GM12801 (cell line): ENCODE data around the gene PPP6R2.

Experiments
- CTCF ChIP-seq: IDR thresholded peaks from one replicate; pipeline ENCODE4 v1.5.1; 2011; ENCODE audit warnings: control low read depth; ENCODE audit not compliant: insufficient read length; ENCODE audit errors: extremely low read depth

The PPP6R2 gene

GRCh38 chr22:50420015-50420414 is 76.9 kb downstream of the PPP6R2 start:
- no peak for TF ChIP-seq CTCF

GRCh38 chr22:50420581-50420980 is 77.5 kb downstream of the PPP6R2 start:
- no peak for TF ChIP-seq CTCF

GRCh38 chr22:50422046-50422445 is 78.9 kb downstream of the PPP6R2 start:
- TF ChIP-seq CTCF = no peak

- TF ChIP-seq CTCF = no peak
Measured at GRCh38 chr22:50422961-50423815, 80.1 kb downstream of the PPP6R2 start.

GRCh38 chr22:50423956-50424355 is 80.8 kb downstream of the PPP6R2 start:
- TF ChIP-seq CTCF = no peak

GRCh38 chr22:50425179-50425916 is 82.2 kb downstream of the PPP6R2 start:
- no peak for TF ChIP-seq CTCF

GRCh38 chr22:50432131-50432876 is 89.2 kb downstream of the PPP6R2 start:
- TF ChIP-seq CTCF = no peak
